HL-60 (cell line): Measurements from ENCODE around the gene SRCIN1.

Experiments used
- POLR2AphosphoS5 ChIP-seq: IDR thresholded peaks from 2 replicates; pipeline ENCODE4 v1.6.1; 2012; ENCODE audit warnings: low read depth
- SPI1 ChIP-seq: IDR thresholded peaks from 2 replicates; pipeline ENCODE4 v1.6.1; 2012; ENCODE audit warnings: low read depth, mild to moderate bottlenecking, borderline replicate concordance
- TF ChIP-seq, protein P1 (sequence below): IDR thresholded peaks from one replicate; pipeline ENCODE4 v1.5.1; 2011; ENCODE audit warnings: low read length, control low read depth, inconsistent platforms; ENCODE audit not compliant: insufficient read depth

DNA sequence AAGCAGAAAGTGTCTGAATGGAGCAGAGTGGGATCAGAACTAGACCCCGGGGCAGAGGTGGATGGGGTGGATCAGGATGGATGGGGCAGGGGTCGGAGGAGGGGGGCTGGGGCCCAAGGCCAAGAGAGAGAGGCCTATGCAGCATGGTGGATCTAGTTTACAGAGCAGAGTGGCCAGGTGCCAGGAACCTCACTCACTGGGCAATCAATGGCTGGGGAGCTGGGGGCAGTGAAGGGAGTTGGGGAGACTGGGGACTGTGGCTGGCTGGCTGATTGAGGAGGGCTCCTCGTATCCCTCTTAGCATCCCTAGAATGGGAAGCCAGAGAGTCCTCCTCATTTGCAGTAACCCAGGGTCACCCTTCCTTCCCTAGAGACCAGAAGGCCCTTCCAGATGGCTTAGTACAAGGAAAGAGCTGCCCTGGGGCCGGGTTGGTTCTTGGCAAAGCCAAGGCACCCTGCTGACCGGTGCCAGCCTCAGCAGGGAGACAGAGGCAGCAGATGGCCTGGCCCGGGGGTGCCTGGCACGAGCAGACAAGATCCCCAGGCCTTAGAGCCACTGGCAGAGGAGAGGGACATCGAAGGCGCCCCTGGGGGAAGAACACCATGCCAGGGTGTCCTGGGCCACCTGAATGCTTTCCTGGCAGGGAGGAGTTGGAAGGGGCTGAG, 36.8 kb downstream of the SRCIN1 start:
- TF ChIP-seq, protein P1, sequence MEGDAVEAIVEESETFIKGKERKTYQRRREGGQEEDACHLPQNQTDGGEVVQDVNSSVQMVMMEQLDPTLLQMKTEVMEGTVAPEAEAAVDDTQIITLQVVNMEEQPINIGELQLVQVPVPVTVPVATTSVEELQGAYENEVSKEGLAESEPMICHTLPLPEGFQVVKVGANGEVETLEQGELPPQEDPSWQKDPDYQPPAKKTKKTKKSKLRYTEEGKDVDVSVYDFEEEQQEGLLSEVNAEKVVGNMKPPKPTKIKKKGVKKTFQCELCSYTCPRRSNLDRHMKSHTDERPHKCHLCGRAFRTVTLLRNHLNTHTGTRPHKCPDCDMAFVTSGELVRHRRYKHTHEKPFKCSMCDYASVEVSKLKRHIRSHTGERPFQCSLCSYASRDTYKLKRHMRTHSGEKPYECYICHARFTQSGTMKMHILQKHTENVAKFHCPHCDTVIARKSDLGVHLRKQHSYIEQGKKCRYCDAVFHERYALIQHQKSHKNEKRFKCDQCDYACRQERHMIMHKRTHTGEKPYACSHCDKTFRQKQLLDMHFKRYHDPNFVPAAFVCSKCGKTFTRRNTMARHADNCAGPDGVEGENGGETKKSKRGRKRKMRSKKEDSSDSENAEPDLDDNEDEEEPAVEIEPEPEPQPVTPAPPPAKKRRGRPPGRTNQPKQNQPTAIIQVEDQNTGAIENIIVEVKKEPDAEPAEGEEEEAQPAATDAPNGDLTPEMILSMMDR = no peak
- TF ChIP-seq POLR2AphosphoS5 (no peak), SPI1 (no peak)
